Stromal cell of bone marrow (primary cell): Measurements from ENCODE around the gene ST3GAL2.
"Not testable (repeated sequence)": the region's sequence is repeated elsewhere in the genome, so short reads cannot be mapped to it uniquely, and the experiment has no call there.

Source experiments
- DNase-seq: peaks from one replicate; pipeline ENCODE4 v3.0.0-alpha.2; 2012; ENCODE audit warnings: low read depth

The ST3GAL2 gene

DNA sequence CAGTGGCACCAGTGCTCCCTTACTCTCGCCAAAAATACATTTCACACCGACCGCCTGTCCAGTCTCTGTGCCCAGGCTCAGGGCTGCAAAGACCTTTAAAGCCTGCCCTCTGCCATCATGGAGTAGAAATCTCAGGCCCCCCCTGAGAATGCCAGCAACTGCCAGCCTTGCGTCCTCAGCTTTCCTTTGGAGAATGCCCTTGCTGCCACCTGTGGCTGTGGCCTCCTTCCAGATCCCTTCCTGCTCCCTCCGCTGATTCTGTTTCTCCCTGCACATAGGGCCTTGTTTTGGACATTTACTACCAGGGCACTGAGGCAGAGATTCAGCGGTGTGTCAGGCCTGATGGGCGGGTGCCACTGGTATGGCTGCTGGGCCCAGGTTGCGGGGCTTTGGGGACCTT, 28.7 kb upstream of the ST3GAL2 start:
- DNase-seq, result no peak

GRCh38 chr16:70467113-70467512, 28.2 kb upstream of the ST3GAL2 start:
- DNase-seq, result no peak

GRCh38 chr16:70466805-70467076, 27.8 kb upstream of the ST3GAL2 start:
- no peak for DNase-seq

GRCh38 chr16:70465999-70466804, 27.3 kb upstream of the ST3GAL2 start:
- DNase-seq, result no peak

DNA sequence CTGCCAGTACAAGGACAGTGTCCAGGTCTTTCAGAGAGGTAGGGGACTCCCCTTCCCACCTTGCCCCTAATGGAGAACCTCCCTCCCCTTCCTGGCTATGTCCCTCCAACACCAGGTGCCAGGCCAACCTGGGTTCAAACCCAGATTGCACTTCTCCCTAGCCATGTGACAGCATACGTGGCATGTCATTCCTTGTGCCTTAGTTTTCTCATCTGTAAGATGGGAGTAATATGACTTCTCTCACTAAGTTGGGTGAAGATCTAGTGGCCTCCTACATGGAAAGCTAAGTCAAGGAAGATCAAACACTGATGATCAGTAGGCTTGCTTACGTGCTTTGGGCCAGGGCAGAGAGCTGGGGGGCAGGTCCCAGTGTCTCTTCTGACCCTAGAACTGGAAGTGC, 24.3 kb upstream of the ST3GAL2 start:
- DNase-seq, result no peak

- no peak for DNase-seq
Measured at GRCh38 chr16:70460737-70461261, 21.9 kb upstream of the ST3GAL2 start.

DNA sequence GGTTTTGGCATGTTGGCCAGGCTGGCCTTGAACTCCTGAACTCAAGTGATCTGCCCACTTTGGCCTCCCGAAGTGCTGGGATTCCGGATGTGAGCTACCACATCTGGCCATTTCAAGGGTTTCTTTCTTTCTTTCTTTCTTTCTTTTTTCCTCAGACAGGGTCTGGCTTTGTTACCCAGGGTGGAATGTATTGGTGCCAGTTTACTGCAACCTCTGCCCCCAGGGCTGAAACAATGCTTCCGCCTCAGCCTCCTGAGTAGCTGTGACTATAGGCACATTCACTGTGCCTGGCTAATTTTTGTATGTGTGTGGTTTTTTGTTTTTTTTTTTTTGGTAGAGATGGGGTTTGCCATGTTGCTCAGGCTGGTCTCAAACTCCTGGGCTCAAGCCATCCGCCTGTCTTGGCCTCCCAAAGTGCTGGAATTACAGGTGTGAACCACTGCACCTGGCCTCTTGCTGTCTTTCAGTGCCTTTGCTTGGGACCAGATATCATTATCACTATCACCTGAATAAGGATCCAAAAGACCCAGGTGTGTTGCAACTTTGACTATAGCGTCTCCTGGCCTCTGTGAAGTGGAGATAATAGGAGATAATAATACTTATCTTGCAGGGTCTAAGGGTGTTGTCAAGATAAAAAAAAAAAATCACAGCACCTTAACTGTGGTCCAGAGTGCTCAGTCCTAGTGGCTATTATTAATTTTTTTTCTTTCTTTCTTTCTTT, 18.7 kb upstream of the ST3GAL2 start:
- DNase-seq, result no peak

- DNase-seq, result no peak
Measured at GRCh38 chr16:70455910-70456309, 17.0 kb upstream of the ST3GAL2 start.

- peak; percentile 39 for DNase-seq
Measured at GRCh38 chr16:70454222-70455034, 15.5 kb upstream of the ST3GAL2 start, which contains the start of gene FCSK. TSS of gene FCSK (plus strand) at chr16:70454595. CDS start at chr16:70463191, 8,596 bp downstream.

- DNase-seq, result no peak
Measured at GRCh38 chr16:70453892-70454221, 15.0 kb upstream of the ST3GAL2 start.

GRCh38 chr16:70453117-70453891, 14.4 kb upstream of the ST3GAL2 start:
- no peak for DNase-seq

- DNase-seq, result not testable (repeated sequence)
Measured at GRCh38 chr16:70451004-70451340, 12.1 kb upstream of the ST3GAL2 start.

GRCh38 chr16:70450142-70451003, 11.5 kb upstream of the ST3GAL2 start:
- DNase-seq, result not testable (repeated sequence)

DNA sequence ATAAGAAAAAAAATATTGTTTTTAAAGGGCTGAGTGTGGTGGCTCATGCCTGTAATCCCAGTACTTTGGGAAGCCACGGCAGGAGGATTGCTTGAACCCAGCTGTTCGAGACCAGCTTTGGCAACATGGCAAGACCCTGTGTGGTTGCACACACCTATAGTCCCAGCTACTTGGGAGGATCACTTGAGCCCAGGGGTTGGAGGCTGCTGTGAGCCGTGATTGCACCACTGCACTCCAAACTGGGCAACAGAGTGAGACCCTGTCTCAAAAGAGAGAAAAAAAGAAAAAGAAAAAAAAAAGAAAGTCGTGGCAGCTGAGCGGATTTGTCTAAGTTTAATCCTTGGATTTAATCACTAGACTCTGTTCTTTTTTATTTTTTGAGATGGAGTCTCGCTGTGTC, 9.2 kb upstream of the ST3GAL2 start:
- DNase-seq, result no peak

GRCh38 chr16:70444249-70445063, 5.6 kb upstream of the ST3GAL2 start:
- no peak for DNase-seq

DNA sequence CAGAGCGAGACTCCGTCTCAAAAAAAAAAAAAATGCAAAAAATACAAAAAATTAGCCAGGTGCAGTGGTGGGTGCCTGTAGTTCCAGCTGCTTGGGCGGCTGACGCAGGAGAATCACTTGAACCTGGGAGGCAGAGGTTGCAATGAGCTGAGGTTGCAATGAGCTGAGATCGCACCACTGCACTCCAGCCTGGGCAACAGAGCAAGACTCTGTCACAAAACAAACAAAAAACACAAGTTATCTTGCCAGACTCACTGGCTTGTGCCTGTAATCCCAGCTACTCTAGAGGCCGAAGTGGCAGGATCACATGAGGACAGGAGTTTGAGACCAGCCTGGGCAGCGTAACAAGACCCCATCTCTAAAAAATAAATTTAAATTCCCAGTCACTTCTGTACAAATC, 3.4 kb upstream of the ST3GAL2 start:
- DNase-seq, result no peak

DNA sequence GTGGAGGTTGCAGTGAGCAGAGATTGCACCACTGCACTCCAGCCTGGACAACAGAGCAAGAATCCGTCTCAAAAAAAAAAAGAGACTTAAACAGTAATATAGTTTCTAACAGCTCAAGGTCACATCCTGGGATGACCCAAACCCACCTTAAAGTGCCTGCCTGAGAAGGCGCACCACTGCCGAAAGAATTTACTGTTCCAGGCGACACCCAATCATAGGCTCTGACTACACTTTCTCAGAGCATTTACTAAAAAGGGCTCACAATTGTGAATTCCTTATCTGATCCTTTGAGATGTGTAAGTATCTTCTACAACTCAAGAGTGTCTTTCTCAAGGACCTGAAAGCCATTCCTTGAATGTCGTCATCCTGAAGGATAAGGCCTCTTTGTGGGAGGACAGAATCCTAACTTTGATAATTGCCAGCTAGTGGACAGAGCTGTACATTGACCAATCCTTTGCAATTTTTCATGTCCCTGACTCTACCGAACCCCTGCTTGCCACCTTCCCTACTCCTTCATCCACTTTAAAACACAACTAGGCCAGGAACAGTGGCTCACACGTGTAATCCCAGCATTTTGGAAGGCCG, 2.6 kb upstream of the ST3GAL2 start:
- DNase-seq, result no peak

GRCh38 chr16:70440009-70440692, 1.3 kb upstream of the ST3GAL2 start:
- no peak for DNase-seq

DNA sequence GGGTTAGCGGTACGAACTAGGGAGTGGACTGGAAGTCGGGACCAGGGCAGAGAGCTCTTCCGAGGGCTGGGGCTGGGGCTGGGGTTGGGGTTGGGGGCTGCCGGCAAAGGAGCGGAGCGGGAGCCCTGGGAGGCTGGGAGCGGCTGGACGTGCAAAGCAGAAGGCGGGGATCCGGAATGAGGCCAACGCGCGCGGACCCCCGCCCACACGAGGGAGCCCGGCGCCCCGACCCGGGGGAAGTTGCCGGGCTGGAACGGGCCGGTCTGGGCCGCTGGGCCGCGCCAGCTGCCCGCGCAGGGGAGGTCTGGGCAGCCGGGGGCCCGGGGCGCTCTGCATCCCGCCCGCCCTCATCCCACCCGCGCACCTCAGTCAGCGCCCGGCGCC, 323 bp downstream of the ST3GAL2 start:
- no peak for DNase-seq
